ENCODE results near the gene CYP46A1.
"Not testable (repeated sequence)": the region's sequence is repeated elsewhere in the genome, so short reads cannot be mapped to it uniquely, and the experiment has no call there.

Gene CYP46A1

GRCh38 chr14:99660006-99660566 is 24.0 kb upstream of the CYP46A1 start:
- Histone ChIP-seq H3F3A (ENCODE audit: insufficient read depth, low read length) (no peaks in the 10 kb centered on the region), H3K4me3 (ENCODE audit: low read depth, low read length, poor library complexity, severe bottlenecking) (no peak overlapping the region), H3K9me2 (ENCODE audit: low read depth, low read length) (no peaks in the 10 kb centered on the region), H3K79me2 (ENCODE audit: insufficient read depth, low read length) (no peaks in the 10 kb centered on the region), H3K27ac (ENCODE audit: low read depth, low read length, poor library complexity, severe bottlenecking) (no peak overlapping the region), H3K27me3 (ENCODE audit: insufficient read depth, low read length) (no peaks in the 10 kb centered on the region), H3K9ac (ENCODE audit: low read length) (no peak overlapping the region), H3K4me2 (ENCODE audit: low read length) (no peak overlapping the region), H3K9me3 (ENCODE audit: low read length) (no peaks in the 10 kb centered on the region), H3K36me3 (ENCODE audit: insufficient read depth, low read length) (no peaks in the 10 kb centered on the region), H3K4me1 (ENCODE audit: insufficient read depth, low read length, severe bottlenecking) (no peaks in the 10 kb centered on the region), H4K20me1 (ENCODE audit: insufficient read depth, low read length) (no peaks in the 10 kb centered on the region), H2AFZ (ENCODE audit: low read length) (no peak overlapping the region)
- TF ChIP-seq EZH2 (IDR thresholded peaks at IDR 0.05; ENCODE audit: borderline replicate concordance, low read length) (no peak), CTCF (IDR thresholded peaks at IDR 0.05; ENCODE audit: low read length) (no peak)

GRCh38 chr14:99660794-99661193 is 23.3 kb upstream of the CYP46A1 start:
- no peaks in the 10 kb centered on the region for H3K36me3 ChIP-seq (ENCODE audit: insufficient read depth, low read length)
- H3K4me3 ChIP-seq (ENCODE audit: low read depth, low read length, poor library complexity, severe bottlenecking), result no peak overlapping the region
- no peaks in the 10 kb centered on the region for H3F3A ChIP-seq (ENCODE audit: insufficient read depth, low read length)
- no peak for TF ChIP-seq CTCF (IDR thresholded peaks at IDR 0.05; ENCODE audit: low read length)
- no peak for TF ChIP-seq EZH2 (IDR thresholded peaks at IDR 0.05; ENCODE audit: borderline replicate concordance, low read length)
- H3K4me2 ChIP-seq (ENCODE audit: low read length), result no peak overlapping the region
- no peaks in the 10 kb centered on the region for H3K9me3 ChIP-seq (ENCODE audit: low read length)
- no peaks in the 10 kb centered on the region for H3K79me2 ChIP-seq (ENCODE audit: insufficient read depth, low read length)
- H3K4me1 ChIP-seq (ENCODE audit: insufficient read depth, low read length, severe bottlenecking), result no peaks in the 10 kb centered on the region
- no peaks in the 10 kb centered on the region for H3K9me2 ChIP-seq (ENCODE audit: low read depth, low read length)
- H3K27ac ChIP-seq (ENCODE audit: low read depth, low read length, poor library complexity, severe bottlenecking), result no peak overlapping the region
- no peaks in the 10 kb centered on the region for H3K27me3 ChIP-seq (ENCODE audit: insufficient read depth, low read length)
- no peak overlapping the region for H3K9ac ChIP-seq (ENCODE audit: low read length)
- no peak overlapping the region for H2AFZ ChIP-seq (ENCODE audit: low read length)
- H4K20me1 ChIP-seq (ENCODE audit: insufficient read depth, low read length), result no peaks in the 10 kb centered on the region

GRCh38 chr14:99661206-99661605 is 22.9 kb upstream of the CYP46A1 start:
- not testable (repeated sequence) for H3K27ac ChIP-seq (ENCODE audit: low read depth, low read length, poor library complexity, severe bottlenecking); H3K36me3 ChIP-seq (ENCODE audit: insufficient read depth, low read length)

DNA sequence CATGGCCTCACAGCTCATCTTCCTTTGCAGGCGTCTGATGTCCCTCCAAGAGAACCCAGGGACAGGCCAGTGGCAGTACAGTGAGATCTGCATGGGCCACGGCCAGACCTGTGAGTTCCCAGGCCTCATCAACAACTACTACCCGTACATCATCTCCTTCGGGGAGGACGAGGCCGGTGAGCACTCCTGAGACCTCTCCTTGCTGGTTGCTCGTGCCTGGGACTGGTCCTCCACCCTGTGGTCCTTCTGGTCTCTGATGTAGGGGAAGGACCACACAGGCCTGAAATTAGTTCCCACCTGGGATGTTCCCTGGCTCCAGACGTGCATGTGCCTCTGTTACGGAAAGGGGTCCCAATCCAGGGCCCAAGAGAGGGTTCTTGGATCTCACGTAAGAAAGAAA is 21.3 kb upstream of the CYP46A1 start:
- TF ChIP-seq CTCF (IDR thresholded peaks at IDR 0.05; ENCODE audit: low read length) (no peak), EZH2 (IDR thresholded peaks at IDR 0.05; ENCODE audit: borderline replicate concordance, low read length) (no peak)
- no peak overlapping the region for H3K9ac ChIP-seq (ENCODE audit: low read length)
- H3K9me3 ChIP-seq (ENCODE audit: low read length), result no peaks in the 10 kb centered on the region
- no peaks in the 10 kb centered on the region for H3K4me1 ChIP-seq (ENCODE audit: insufficient read depth, low read length, severe bottlenecking)
- no peaks in the 10 kb centered on the region for H3K27me3 ChIP-seq (ENCODE audit: insufficient read depth, low read length)
- no peaks in the 10 kb centered on the region for H3F3A ChIP-seq (ENCODE audit: insufficient read depth, low read length)
- no peaks in the 10 kb centered on the region for H3K79me2 ChIP-seq (ENCODE audit: insufficient read depth, low read length)
- H3K4me2 ChIP-seq (ENCODE audit: low read length), result no peak overlapping the region
- H3K4me3 ChIP-seq (ENCODE audit: low read depth, low read length, poor library complexity, severe bottlenecking), result no peak overlapping the region
- no peaks in the 10 kb centered on the region for H3K9me2 ChIP-seq (ENCODE audit: low read depth, low read length)
- H3K27ac ChIP-seq (ENCODE audit: low read depth, low read length, poor library complexity, severe bottlenecking), result no peak overlapping the region
- H4K20me1 ChIP-seq (ENCODE audit: insufficient read depth, low read length), result no peaks in the 10 kb centered on the region
- no peak overlapping the region for H2AFZ ChIP-seq (ENCODE audit: low read length)
- H3K36me3 ChIP-seq (ENCODE audit: insufficient read depth, low read length), result no peaks in the 10 kb centered on the region

More at GRCh38 chr14:99661206-99661605, 22.9 kb upstream of the CYP46A1 start:
- H3K9ac ChIP-seq (ENCODE audit: low read length); H3K4me3 ChIP-seq (ENCODE audit: low read depth, low read length, poor library complexity, severe bottlenecking); H3K9me2 ChIP-seq (ENCODE audit: low read depth, low read length); H2AFZ ChIP-seq (ENCODE audit: low read length); H3F3A ChIP-seq (ENCODE audit: insufficient read depth, low read length); H3K4me2 ChIP-seq (ENCODE audit: low read length); H3K4me1 ChIP-seq (ENCODE audit: insufficient read depth, low read length, severe bottlenecking); H3K27me3 ChIP-seq (ENCODE audit: insufficient read depth, low read length); H3K79me2 ChIP-seq (ENCODE audit: insufficient read depth, low read length); H3K9me3 ChIP-seq (ENCODE audit: low read length); H4K20me1 ChIP-seq (ENCODE audit: insufficient read depth, low read length): not testable (repeated sequence)
